ENCODE measurements around the gene PARVA. TPM values are rescaled to one million over a fixed set of nuclear protein-coding genes. Genes with fewer than 3 reads are reported as not detected.

Gene PARVA
- polyA plus RNA-seq, 3 donors, result not detected

GRCh38 chr11:12581416-12581815 is 204.0 kb downstream of the PARVA start:
- no peak for DNase-seq
- Histone ChIP-seq H3K4me3 (replicated peaks in 1 of 3; ENCODE audit: low read depth in 2 of 3, low read length in 3 of 3) (no peak overlapping the region), H2AFZ (ENCODE audit: insufficient read depth, low read depth, low read length, poor library complexity, severe bottlenecking) (no peak overlapping the region), H3K9ac (ENCODE audit: insufficient read depth, low read length, poor library complexity, severe bottlenecking) (no peak overlapping the region), H3K9me3 (replicated peaks in 1 of 2; ENCODE audit: control insufficient read depth in 1 of 2, insufficient read depth in 1 of 2, low read length in 2 of 2) (no peaks in the 10 kb centered on the region), H3K36me3 (replicated peaks in 1 of 2; ENCODE audit: control insufficient read depth in 1 of 2, insufficient read depth in 2 of 2, low read length in 2 of 2) (no peaks in the 10 kb centered on the region), H3K4me2 (replicated peaks; ENCODE audit: extremely low read depth, low read length, poor library complexity, severe bottlenecking) (no peak overlapping the region), H4K20me1 (ENCODE audit: insufficient read depth, low read length) (no peaks in the 10 kb centered on the region), H3K4me1 (ENCODE audit: control insufficient read depth in 1 of 2, insufficient read depth in 2 of 2, low read length in 2 of 2) (no peaks in the 10 kb centered on the region), H3K79me2 (ENCODE audit: insufficient read depth, low read length) (no peaks in the 10 kb centered on the region), H3K27me3 (ENCODE audit: control insufficient read depth in 2 of 2, insufficient read depth in 2 of 2, low read length in 2 of 2) (no peaks in the 10 kb centered on the region), H3K27ac (ENCODE audit: low read depth in 1 of 2, low read length in 2 of 2) (no peak overlapping the region)
- intact Hi-C loops (cut with micrococcal nuclease), result no loop called here
- no peaks in the 10 kb centered on the region for H3K36me3 Mint-ChIP-seq
- H3K27me3 Mint-ChIP-seq (ENCODE audit: low read depth in 3 of 3), result peaks cover 0 to 3% (median 3%) of the 10 kb centered on the region in 3 donors
- TF ChIP-seq CTCF (IDR thresholded peaks at IDR 0.05), result no peak
- no peak overlapping the region for H3K27ac Mint-ChIP-seq
- no peaks in the 10 kb centered on the region for H3K4me1 Mint-ChIP-seq
- WGBS (ENCODE audit: insufficient coverage), result no CpG with 5 or more reads among the region's 3 CpGs
- H3K9me3 Mint-ChIP-seq, result peaks cover 0 to 3% (median 1%) of the 10 kb centered on the region in 7 donors
- H3K4me3 Mint-ChIP-seq, result no peak overlapping the region

DNA sequence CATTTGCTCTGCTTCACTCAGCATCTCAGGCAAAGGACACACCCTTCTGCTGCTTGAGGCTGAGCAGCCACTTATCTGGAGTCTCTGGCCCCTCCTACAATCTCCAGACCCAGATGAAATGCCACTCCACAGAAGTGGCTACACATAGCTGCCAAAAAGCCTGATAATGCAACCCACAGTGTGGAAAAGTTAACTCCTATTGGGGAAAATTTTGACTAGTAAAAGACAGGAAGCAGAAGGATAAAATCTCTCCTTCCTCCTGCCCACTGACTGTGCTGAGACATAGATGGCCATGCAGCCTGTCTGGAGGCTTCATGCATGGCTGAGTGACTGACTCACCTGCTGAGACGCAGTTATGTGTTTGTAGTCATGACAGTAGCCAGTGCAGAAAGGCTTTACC is 204.6 kb downstream of the PARVA start:
- Histone ChIP-seq H3K4me3 (replicated peaks in 1 of 3; ENCODE audit: low read depth in 2 of 3, low read length in 3 of 3) (no peak overlapping the region), H3K4me1 (ENCODE audit: control insufficient read depth in 1 of 2, insufficient read depth in 2 of 2, low read length in 2 of 2) (no peaks in the 10 kb centered on the region), H3K9me3 (replicated peaks in 1 of 2; ENCODE audit: control insufficient read depth in 1 of 2, insufficient read depth in 1 of 2, low read length in 2 of 2) (no peaks in the 10 kb centered on the region), H3K9ac (ENCODE audit: insufficient read depth, low read length, poor library complexity, severe bottlenecking) (no peak overlapping the region), H4K20me1 (ENCODE audit: insufficient read depth, low read length) (no peaks in the 10 kb centered on the region), H3K27ac (ENCODE audit: low read depth in 1 of 2, low read length in 2 of 2) (no peak overlapping the region), H2AFZ (ENCODE audit: insufficient read depth, low read depth, low read length, poor library complexity, severe bottlenecking) (no peak overlapping the region), H3K4me2 (replicated peaks; ENCODE audit: extremely low read depth, low read length, poor library complexity, severe bottlenecking) (no peak overlapping the region), H3K79me2 (ENCODE audit: insufficient read depth, low read length) (no peaks in the 10 kb centered on the region), H3K36me3 (replicated peaks in 1 of 2; ENCODE audit: control insufficient read depth in 1 of 2, insufficient read depth in 2 of 2, low read length in 2 of 2) (no peaks in the 10 kb centered on the region), H3K27me3 (ENCODE audit: control insufficient read depth in 2 of 2, insufficient read depth in 2 of 2, low read length in 2 of 2) (no peaks in the 10 kb centered on the region)
- 100% methylated on average over 1 of the region's 1 CpG for WGBS (ENCODE audit: insufficient coverage)
- H3K4me3 Mint-ChIP-seq, result no peak overlapping the region
- DNase-seq, result no peak
- H3K27me3 Mint-ChIP-seq (ENCODE audit: low read depth in 3 of 3), result peaks cover 0 to 3% (median 3%) of the 10 kb centered on the region in 3 donors
- intact Hi-C loops (cut with micrococcal nuclease), result no loop called here
- H3K27ac Mint-ChIP-seq, result no peak overlapping the region
- TF ChIP-seq CTCF (IDR thresholded peaks at IDR 0.05), result no peak
- peaks cover 0 to 2% (median under 1%) of the 10 kb centered on the region in 7 donors for H3K9me3 Mint-ChIP-seq
- H3K4me1 Mint-ChIP-seq, result no peaks in the 10 kb centered on the region
- H3K36me3 Mint-ChIP-seq, result no peaks in the 10 kb centered on the region
